ENCODE measurements around the gene VIPR1.

VIPR1 gene

GRCh38 chr3:42504334-42505127 is 2.1 kb downstream of the VIPR1 start:
- Histone ChIP-seq H4K20me1 (ENCODE audit: control insufficient read depth, insufficient read depth, low read depth, low read length) (no peaks in the 10 kb centered on the region), H3K4me3 (ENCODE audit: low read length) (no peak overlapping the region), H3K27me3 (ENCODE audit: control insufficient read depth, low read length) (peaks cover 41% of the 10 kb centered on the region), H3K9me3 (ENCODE audit: control insufficient read depth, insufficient read depth, low read length) (no peaks in the 10 kb centered on the region), H3K27ac (ENCODE audit: low read depth, low read length) (no peak overlapping the region), H3K4me2 (ENCODE audit: low read length) (no peak overlapping the region), H3K36me3 (ENCODE audit: control insufficient read depth, low read length) (no peaks in the 10 kb centered on the region), H3K4me1 (ENCODE audit: control insufficient read depth, low read length) (peaks cover 10% of the 10 kb centered on the region), H3K9me2 (replicated peaks; ENCODE audit: control insufficient read depth, low read length) (no peaks in the 10 kb centered on the region), H3K79me2 (ENCODE audit: control insufficient read depth, low read length) (no peaks in the 10 kb centered on the region), H3F3A (ENCODE audit: control insufficient read depth, insufficient read depth) (no peaks in the 10 kb centered on the region)
- TF ChIP-seq EZH2phosphoT487 (IDR thresholded peaks at IDR 0.05; ENCODE audit: borderline replicate concordance, low read length) (no peak), CTCF (IDR thresholded peaks at IDR 0.05; ENCODE audit: low read depth, low read length, poor library complexity, severe bottlenecking) (no peak)

GRCh38 chr3:42505128-42505848 is 2.8 kb downstream of the VIPR1 start:
- no peaks in the 10 kb centered on the region for H3K79me2 ChIP-seq (ENCODE audit: control insufficient read depth, low read length)
- H3K4me2 ChIP-seq (ENCODE audit: low read length): no peak overlapping the region
- H3K27me3 ChIP-seq (ENCODE audit: control insufficient read depth, low read length): peaks cover 34% of the 10 kb centered on the region
- no peaks in the 10 kb centered on the region for H3K36me3 ChIP-seq (ENCODE audit: control insufficient read depth, low read length)
- H3K27ac ChIP-seq (ENCODE audit: low read depth, low read length): no peak overlapping the region
- no peaks in the 10 kb centered on the region for H3F3A ChIP-seq (ENCODE audit: control insufficient read depth, insufficient read depth)
- TF ChIP-seq EZH2phosphoT487 (IDR thresholded peaks at IDR 0.05; ENCODE audit: borderline replicate concordance, low read length) (no peak), CTCF (IDR thresholded peaks at IDR 0.05; ENCODE audit: low read depth, low read length, poor library complexity, severe bottlenecking) (no peak)
- H3K4me3 ChIP-seq (ENCODE audit: low read length): no peak overlapping the region
- H3K4me1 ChIP-seq (ENCODE audit: control insufficient read depth, low read length): peaks cover 10% of the 10 kb centered on the region
- no peaks in the 10 kb centered on the region for H4K20me1 ChIP-seq (ENCODE audit: control insufficient read depth, insufficient read depth, low read depth, low read length)
- no peaks in the 10 kb centered on the region for H3K9me3 ChIP-seq (ENCODE audit: control insufficient read depth, insufficient read depth, low read length)
- no peaks in the 10 kb centered on the region for H3K9me2 ChIP-seq (replicated peaks; ENCODE audit: control insufficient read depth, low read length)

- no peak for TF ChIP-seq CTCF (IDR thresholded peaks at IDR 0.05; ENCODE audit: low read depth, low read length, poor library complexity, severe bottlenecking)
- TF ChIP-seq EZH2phosphoT487 (IDR thresholded peaks at IDR 0.05; ENCODE audit: borderline replicate concordance, low read length): no peak
- H3K4me2 ChIP-seq (ENCODE audit: low read length): no peak overlapping the region
Measured at GRCh38 chr3:42505849-42506410, 3.5 kb downstream of the VIPR1 start.

More at GRCh38 chr3:42505849-42506410, 3.5 kb downstream of the VIPR1 start:
- Histone ChIP-seq H3K9me2 (replicated peaks; ENCODE audit: control insufficient read depth, low read length) (no peaks in the 10 kb centered on the region), H3K9me3 (ENCODE audit: control insufficient read depth, insufficient read depth, low read length) (no peaks in the 10 kb centered on the region), H4K20me1 (ENCODE audit: control insufficient read depth, insufficient read depth, low read depth, low read length) (no peaks in the 10 kb centered on the region), H3K4me1 (ENCODE audit: control insufficient read depth, low read length) (peaks cover 10% of the 10 kb centered on the region), H3K27ac (ENCODE audit: low read depth, low read length) (no peak overlapping the region), H3K27me3 (ENCODE audit: control insufficient read depth, low read length) (peaks cover 27% of the 10 kb centered on the region), H3K36me3 (ENCODE audit: control insufficient read depth, low read length) (no peaks in the 10 kb centered on the region), H3K4me3 (ENCODE audit: low read length) (no peak overlapping the region), H3K79me2 (ENCODE audit: control insufficient read depth, low read length) (no peaks in the 10 kb centered on the region), H3F3A (ENCODE audit: control insufficient read depth, insufficient read depth) (no peaks in the 10 kb centered on the region)

All from DOHH2 (cell line).